ENCODE data around the gene POLD1. TPM values are rescaled to one million over a fixed set of nuclear protein-coding genes. Genes with fewer than 3 reads are reported as not detected.

Gene POLD1
- total RNA-seq, 1 donor from 2014 or later: 18.9 TPM

GRCh38 chr19:50358483-50359327, 25.4 kb upstream of the POLD1 start:
- Histone ChIP-seq H4K20me1 (ENCODE audit: insufficient read depth, low read length) (no peaks in the 10 kb centered on the region), H3K27ac (ENCODE audit: low read depth, low read length) (no peak overlapping the region), H3K36me3 (ENCODE audit: insufficient read depth, low read length) (no peaks in the 10 kb centered on the region), H3K4me3 (ENCODE audit: insufficient read depth, low read depth, low read length) (peak overlapping the region; percentile 36), H3K9ac (ENCODE audit: low read length) (no peak overlapping the region), H3K4me1 (ENCODE audit: insufficient read depth, low read length) (peaks cover 6% of the 10 kb centered on the region), H3K79me2 (ENCODE audit: insufficient read depth, low read length) (no peaks in the 10 kb centered on the region), H3K4me2 (ENCODE audit: low read length) (peak overlapping the region; percentile 77), H3K9me3 (ENCODE audit: insufficient read depth, low read depth, low read length) (no peaks in the 10 kb centered on the region), H3K27me3 (ENCODE audit: insufficient read depth, low read length) (no peaks in the 10 kb centered on the region), H2AFZ (ENCODE audit: low read depth, low read length) (peak overlapping the region; percentile 82)
- Mint-ChIP-seq H3K4me3 (ENCODE audit: unreplicated experiment) (no peak overlapping the region), H3K9me3 (ENCODE audit: unreplicated experiment) (peaks cover 15% of the 10 kb centered on the region), H3K27me3 (ENCODE audit: low read depth, unreplicated experiment) (peaks cover 10% of the 10 kb centered on the region), H3K36me3 (ENCODE audit: low read depth, unreplicated experiment) (peaks cover 3% of the 10 kb centered on the region), H3K4me1 (ENCODE audit: low read depth, unreplicated experiment) (no peaks in the 10 kb centered on the region), H3K27ac (ENCODE audit: unreplicated experiment) (no peak overlapping the region)
- TF ChIP-seq EZH2 (IDR thresholded peaks at IDR 0.05; ENCODE audit: insufficient read depth, low read length): no peak
- TF ChIP-seq, protein P1, sequence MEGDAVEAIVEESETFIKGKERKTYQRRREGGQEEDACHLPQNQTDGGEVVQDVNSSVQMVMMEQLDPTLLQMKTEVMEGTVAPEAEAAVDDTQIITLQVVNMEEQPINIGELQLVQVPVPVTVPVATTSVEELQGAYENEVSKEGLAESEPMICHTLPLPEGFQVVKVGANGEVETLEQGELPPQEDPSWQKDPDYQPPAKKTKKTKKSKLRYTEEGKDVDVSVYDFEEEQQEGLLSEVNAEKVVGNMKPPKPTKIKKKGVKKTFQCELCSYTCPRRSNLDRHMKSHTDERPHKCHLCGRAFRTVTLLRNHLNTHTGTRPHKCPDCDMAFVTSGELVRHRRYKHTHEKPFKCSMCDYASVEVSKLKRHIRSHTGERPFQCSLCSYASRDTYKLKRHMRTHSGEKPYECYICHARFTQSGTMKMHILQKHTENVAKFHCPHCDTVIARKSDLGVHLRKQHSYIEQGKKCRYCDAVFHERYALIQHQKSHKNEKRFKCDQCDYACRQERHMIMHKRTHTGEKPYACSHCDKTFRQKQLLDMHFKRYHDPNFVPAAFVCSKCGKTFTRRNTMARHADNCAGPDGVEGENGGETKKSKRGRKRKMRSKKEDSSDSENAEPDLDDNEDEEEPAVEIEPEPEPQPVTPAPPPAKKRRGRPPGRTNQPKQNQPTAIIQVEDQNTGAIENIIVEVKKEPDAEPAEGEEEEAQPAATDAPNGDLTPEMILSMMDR (IDR thresholded peaks at IDR 0.05; ENCODE audit: insufficient read depth, low read depth, low read length): no peak
- no peak for DNase-seq (ENCODE audit: low read depth)
- no peak for FAIRE-seq

GRCh38 chr19:50359328-50359818, 24.8 kb upstream of the POLD1 start:
- DNase-seq (ENCODE audit: low read depth) (no peak), FAIRE-seq (no peak)
- peaks cover 3% of the 10 kb centered on the region for H3K36me3 Mint-ChIP-seq (ENCODE audit: low read depth, unreplicated experiment)
- Histone ChIP-seq H3K4me1 (ENCODE audit: insufficient read depth, low read length) (peaks cover 6% of the 10 kb centered on the region), H3K27me3 (ENCODE audit: insufficient read depth, low read length) (no peaks in the 10 kb centered on the region), H3K9ac (ENCODE audit: low read length) (no peak overlapping the region), H3K79me2 (ENCODE audit: insufficient read depth, low read length) (no peaks in the 10 kb centered on the region), H3K36me3 (ENCODE audit: insufficient read depth, low read length) (no peaks in the 10 kb centered on the region), H4K20me1 (ENCODE audit: insufficient read depth, low read length) (no peaks in the 10 kb centered on the region), H2AFZ (ENCODE audit: low read depth, low read length) (no peak overlapping the region), H3K9me3 (ENCODE audit: insufficient read depth, low read depth, low read length) (no peaks in the 10 kb centered on the region), H3K4me3 (ENCODE audit: insufficient read depth, low read depth, low read length) (no peak overlapping the region), H3K27ac (ENCODE audit: low read depth, low read length) (no peak overlapping the region), H3K4me2 (ENCODE audit: low read length) (no peak overlapping the region)
- H3K4me1 Mint-ChIP-seq (ENCODE audit: low read depth, unreplicated experiment): no peaks in the 10 kb centered on the region
- H3K4me3 Mint-ChIP-seq (ENCODE audit: unreplicated experiment): no peak overlapping the region
- H3K27ac Mint-ChIP-seq (ENCODE audit: unreplicated experiment): no peak overlapping the region
- H3K9me3 Mint-ChIP-seq (ENCODE audit: unreplicated experiment): peaks cover 15% of the 10 kb centered on the region
- TF ChIP-seq, protein P1 (IDR thresholded peaks at IDR 0.05; ENCODE audit: insufficient read depth, low read depth, low read length): no peak
- TF ChIP-seq EZH2 (IDR thresholded peaks at IDR 0.05; ENCODE audit: insufficient read depth, low read length): no peak
- peaks cover 10% of the 10 kb centered on the region for H3K27me3 Mint-ChIP-seq (ENCODE audit: low read depth, unreplicated experiment)

Measured in astrocyte (in vitro differentiated cells and primary cell).